ENCODE measurements around the gene ADAMTSL1. TPM values are rescaled to one million over a fixed set of nuclear protein-coding genes. Genes with fewer than 3 reads are reported as not detected.

ADAMTSL1 gene
- total and polyA plus RNA-seq, 9 of the 15 experiments (the other 6 are each of a cell fraction or from before 2014, with no cell fraction given): 0.01 TPM; not detected in 8

DNA sequence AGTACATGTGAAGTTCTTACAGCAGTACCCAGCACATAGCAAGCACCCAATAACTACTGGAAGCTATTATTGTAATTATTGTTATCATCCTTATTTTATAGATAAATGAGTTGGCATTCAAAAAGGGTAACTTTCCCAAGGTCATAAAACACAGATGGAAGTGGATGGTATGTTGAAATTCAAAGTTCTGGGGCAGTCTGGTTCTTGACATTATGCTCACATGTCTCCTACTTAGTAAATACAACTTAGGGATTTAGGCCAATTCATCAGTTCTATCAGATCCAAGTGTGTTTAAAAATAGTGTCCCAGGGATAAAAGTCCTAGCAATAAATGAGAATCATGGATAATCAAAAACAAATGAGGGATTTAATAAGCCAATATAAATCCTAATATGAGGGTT is 265.2 kb downstream of the ADAMTSL1 start:
- Histone ChIP-seq H3K4me3 (no peak overlapping the region), H4K20me1 (replicated peaks; ENCODE audit: control insufficient read depth, insufficient read depth, low read length) (no peaks in the 10 kb centered on the region), H3K79me2 (ENCODE audit: control insufficient read depth, insufficient read depth, low read length) (no peaks in the 10 kb centered on the region), H3K27ac (ENCODE audit: extremely low read depth, low read depth, low read length) (no peak overlapping the region), H3K9ac (ENCODE audit: insufficient read depth in 1 of 2, low read depth in 2 of 2, low read length in 2 of 2) (no peak overlapping the region), H3K4me2 (ENCODE audit: insufficient read depth, low read length) (no peak overlapping the region), H3K9me3 (replicated peaks; ENCODE audit: control insufficient read depth, insufficient read depth, low read depth, low read length) (no peaks in the 10 kb centered on the region), H3K36me3 (ENCODE audit: control insufficient read depth, insufficient read depth, low read length) (no peaks in the 10 kb centered on the region), H3K27me3 (ENCODE audit: control insufficient read depth in 2 of 2, insufficient read depth in 2 of 2, low read length in 2 of 2) (no peaks in the 10 kb centered on the region), H2AFZ (ENCODE audit: low read depth, low read length) (no peak overlapping the region), H3K9me1 (ENCODE audit: control insufficient read depth, insufficient read depth, low read length) (no peaks in the 10 kb centered on the region), H3K4me1 (replicated peaks in 1 of 2; ENCODE audit: control insufficient read depth in 2 of 2, insufficient read depth in 2 of 2, low read length in 2 of 2) (no peaks in the 10 kb centered on the region)
- ATAC-seq (no peak), FAIRE-seq (no peak), DNase-seq (ENCODE audit: extremely low read depth in 1 of 4, low spot score in 3 of 4) (no peak)
- ChIA-PET CTCF (ENCODE audit: low intra/inter-chr PET ratio) (no interaction called here), POLR2A (no interaction called here)
- no peak for TF ChIP-seq ETV5 (CRISPR knock-in tag; IDR thresholded peaks at IDR 0.05; ENCODE audit: low read depth)
- TF ChIP-seq ARID1B (IDR thresholded peaks at IDR 0.05): no peak
- no peak for TF ChIP-seq BRD9 (IDR thresholded peaks at IDR 0.05; ENCODE audit: low read depth, partially characterized antibody)
- TF ChIP-seq SIX5 (IDR thresholded peaks at IDR 0.05; ENCODE audit: borderline replicate concordance in 1 of 2, insufficient read depth in 1 of 2, low read depth in 1 of 2, low read length in 2 of 2): no peak
- TF ChIP-seq POLR2H (tag; IDR thresholded peaks at IDR 0.05; ENCODE audit: low read depth): no peak
- TF ChIP-seq MYNN (IDR thresholded peaks at IDR 0.05): no peak
- no peak for TF ChIP-seq MYNN (CRISPR knock-in tag; IDR thresholded peaks at IDR 0.05)
- TF ChIP-seq, protein P1, sequence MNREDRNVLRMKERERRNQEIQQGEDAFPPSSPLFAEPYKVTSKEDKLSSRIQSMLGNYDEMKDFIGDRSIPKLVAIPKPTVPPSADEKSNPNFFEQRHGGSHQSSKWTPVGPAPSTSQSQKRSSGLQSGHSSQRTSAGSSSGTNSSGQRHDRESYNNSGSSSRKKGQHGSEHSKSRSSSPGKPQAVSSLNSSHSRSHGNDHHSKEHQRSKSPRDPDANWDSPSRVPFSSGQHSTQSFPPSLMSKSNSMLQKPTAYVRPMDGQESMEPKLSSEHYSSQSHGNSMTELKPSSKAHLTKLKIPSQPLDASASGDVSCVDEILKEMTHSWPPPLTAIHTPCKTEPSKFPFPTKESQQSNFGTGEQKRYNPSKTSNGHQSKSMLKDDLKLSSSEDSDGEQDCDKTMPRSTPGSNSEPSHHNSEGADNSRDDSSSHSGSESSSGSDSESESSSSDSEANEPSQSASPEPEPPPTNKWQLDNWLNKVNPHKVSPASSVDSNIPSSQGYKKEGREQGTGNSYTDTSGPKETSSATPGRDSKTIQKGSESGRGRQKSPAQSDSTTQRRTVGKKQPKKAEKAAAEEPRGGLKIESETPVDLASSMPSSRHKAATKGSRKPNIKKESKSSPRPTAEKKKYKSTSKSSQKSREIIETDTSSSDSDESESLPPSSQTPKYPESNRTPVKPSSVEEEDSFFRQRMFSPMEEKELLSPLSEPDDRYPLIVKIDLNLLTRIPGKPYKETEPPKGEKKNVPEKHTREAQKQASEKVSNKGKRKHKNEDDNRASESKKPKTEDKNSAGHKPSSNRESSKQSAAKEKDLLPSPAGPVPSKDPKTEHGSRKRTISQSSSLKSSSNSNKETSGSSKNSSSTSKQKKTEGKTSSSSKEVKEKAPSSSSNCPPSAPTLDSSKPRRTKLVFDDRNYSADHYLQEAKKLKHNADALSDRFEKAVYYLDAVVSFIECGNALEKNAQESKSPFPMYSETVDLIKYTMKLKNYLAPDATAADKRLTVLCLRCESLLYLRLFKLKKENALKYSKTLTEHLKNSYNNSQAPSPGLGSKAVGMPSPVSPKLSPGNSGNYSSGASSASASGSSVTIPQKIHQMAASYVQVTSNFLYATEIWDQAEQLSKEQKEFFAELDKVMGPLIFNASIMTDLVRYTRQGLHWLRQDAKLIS (CRISPR knock-in tag; IDR thresholded peaks at IDR 0.05): no peak
- TF ChIP-seq NR2C2 (CRISPR knock-in tag; IDR thresholded peaks at IDR 0.05): no peak
- no peak for TF ChIP-seq NR2C2 (tag; IDR thresholded peaks at IDR 0.05)
- TF ChIP-seq, protein P2, sequence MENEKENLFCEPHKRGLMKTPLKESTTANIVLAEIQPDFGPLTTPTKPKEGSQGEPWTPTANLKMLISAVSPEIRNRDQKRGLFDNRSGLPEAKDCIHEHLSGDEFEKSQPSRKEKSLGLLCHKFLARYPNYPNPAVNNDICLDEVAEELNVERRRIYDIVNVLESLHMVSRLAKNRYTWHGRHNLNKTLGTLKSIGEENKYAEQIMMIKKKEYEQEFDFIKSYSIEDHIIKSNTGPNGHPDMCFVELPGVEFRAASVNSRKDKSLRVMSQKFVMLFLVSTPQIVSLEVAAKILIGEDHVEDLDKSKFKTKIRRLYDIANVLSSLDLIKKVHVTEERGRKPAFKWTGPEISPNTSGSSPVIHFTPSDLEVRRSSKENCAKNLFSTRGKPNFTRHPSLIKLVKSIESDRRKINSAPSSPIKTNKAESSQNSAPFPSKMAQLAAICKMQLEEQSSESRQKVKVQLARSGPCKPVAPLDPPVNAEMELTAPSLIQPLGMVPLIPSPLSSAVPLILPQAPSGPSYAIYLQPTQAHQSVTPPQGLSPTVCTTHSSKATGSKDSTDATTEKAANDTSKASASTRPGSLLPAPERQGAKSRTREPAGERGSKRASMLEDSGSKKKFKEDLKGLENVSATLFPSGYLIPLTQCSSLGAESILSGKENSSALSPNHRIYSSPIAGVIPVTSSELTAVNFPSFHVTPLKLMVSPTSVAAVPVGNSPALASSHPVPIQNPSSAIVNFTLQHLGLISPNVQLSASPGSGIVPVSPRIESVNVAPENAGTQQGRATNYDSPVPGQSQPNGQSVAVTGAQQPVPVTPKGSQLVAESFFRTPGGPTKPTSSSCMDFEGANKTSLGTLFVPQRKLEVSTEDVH (IDR thresholded peaks at IDR 0.05; ENCODE audit: low read depth, partially characterized antibody): no peak
- no peak for TF ChIP-seq PML (IDR thresholded peaks at IDR 0.05; ENCODE audit: low read length)
- no peak for TF ChIP-seq BRCA1 (IDR thresholded peaks at IDR 0.05)
- no peak for TF ChIP-seq BRCA1 (CRISPR knock-in tag; IDR thresholded peaks at IDR 0.05)
- no peak for TF ChIP-seq ZNF75A (CRISPR knock-in tag; IDR thresholded peaks at IDR 0.05)
- no peak for TF ChIP-seq NR2F6 (CRISPR knock-in tag; IDR thresholded peaks at IDR 0.05)
- in situ Hi-C loops (cut with MboI): no loop called here
- intact Hi-C loops (cut with micrococcal nuclease): no loop called here
- BruUV-seq (replicated peaks): no TSS peak

Measured in K562 (cell line).